ENCODE data around the gene AUTS2.

DNA sequence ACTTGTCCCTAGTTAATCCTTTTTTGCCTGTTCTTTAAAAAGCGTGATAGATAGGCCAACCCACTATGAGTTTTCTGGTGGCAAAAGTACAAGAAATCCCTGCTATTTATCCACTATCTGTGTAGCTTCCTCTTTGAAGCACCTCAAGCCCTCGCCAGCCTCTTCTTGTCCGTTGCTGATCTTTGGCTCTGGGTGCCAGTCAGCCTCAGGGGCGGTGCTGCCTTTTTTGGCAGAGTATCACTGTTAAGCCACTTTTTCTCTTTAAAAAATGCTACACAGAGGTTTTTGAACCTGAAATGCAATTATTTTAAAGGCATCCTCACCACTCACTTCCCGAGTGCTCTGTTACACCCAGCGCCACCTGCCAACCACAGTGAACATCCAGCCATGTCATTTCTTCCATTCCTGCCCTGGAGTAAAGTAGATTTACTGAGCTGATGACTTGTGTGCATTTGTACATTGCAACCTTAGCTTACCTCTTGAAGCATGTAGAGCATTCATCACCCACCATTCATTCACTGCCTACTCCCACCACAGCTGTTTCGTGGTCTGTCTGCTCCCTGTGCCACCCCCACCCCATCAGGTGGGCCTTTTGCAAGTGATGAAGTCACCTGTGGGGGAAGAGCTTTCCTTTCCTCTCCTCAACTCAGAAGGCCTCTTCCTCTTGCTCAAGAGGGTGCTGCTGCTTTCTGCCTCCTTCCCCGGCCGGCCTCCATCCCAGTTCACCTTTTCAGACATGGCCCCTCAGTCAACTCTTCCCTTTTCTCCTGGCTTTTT lies 1119.5 kb downstream of the AUTS2 start:
- TF ChIP-seq, protein P1, sequence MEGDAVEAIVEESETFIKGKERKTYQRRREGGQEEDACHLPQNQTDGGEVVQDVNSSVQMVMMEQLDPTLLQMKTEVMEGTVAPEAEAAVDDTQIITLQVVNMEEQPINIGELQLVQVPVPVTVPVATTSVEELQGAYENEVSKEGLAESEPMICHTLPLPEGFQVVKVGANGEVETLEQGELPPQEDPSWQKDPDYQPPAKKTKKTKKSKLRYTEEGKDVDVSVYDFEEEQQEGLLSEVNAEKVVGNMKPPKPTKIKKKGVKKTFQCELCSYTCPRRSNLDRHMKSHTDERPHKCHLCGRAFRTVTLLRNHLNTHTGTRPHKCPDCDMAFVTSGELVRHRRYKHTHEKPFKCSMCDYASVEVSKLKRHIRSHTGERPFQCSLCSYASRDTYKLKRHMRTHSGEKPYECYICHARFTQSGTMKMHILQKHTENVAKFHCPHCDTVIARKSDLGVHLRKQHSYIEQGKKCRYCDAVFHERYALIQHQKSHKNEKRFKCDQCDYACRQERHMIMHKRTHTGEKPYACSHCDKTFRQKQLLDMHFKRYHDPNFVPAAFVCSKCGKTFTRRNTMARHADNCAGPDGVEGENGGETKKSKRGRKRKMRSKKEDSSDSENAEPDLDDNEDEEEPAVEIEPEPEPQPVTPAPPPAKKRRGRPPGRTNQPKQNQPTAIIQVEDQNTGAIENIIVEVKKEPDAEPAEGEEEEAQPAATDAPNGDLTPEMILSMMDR (IDR thresholded peaks at IDR 0.05) = no peak
- no peak for TF ChIP-seq POLR2A (IDR thresholded peaks at IDR 0.05)

Data from thyroid gland (tissue), 4 donors.